Brain microvascular endothelial cell (primary cell): Measurements from ENCODE around the gene RGS19.

ENCODE experiments used
- DNase-seq: peaks from one replicate; pipeline ENCODE4 v3.0.0-alpha.2; 2020
- H3K27ac ChIP-seq: fragments of 250-450 bp; sonication (Bioruptor Pico); 2 replicates; pipeline ENCODE4 v1.5.1; 2020; ENCODE audit warnings: mild to moderate bottlenecking, moderate library complexity
- H3K27me3 ChIP-seq: fragments of 250-450 bp; sonication (Bioruptor Pico); replicated peaks from 2 replicates; pipeline ENCODE4 v1.5.1; 2020; ENCODE audit warnings: mild to moderate bottlenecking
- H3K36me3 ChIP-seq: fragments of 250-450 bp; sonication (Bioruptor Pico); replicated peaks from 2 replicates; pipeline ENCODE4 v1.5.1; 2020; ENCODE audit warnings: mild to moderate bottlenecking
- H3K4me3 ChIP-seq: 2 replicates; pipeline ENCODE4 v1.5.1; 2011; ENCODE audit warnings: low read depth, mild to moderate bottlenecking, control low read depth, low read length, moderate library complexity
- in situ Hi-C: cut with HindIII; loops from 2 replicates; pipeline ENCODE4 v1.10.0; 2017; ENCODE audit warnings: low sequenced_read_pairs, low pct_ligation_motif_present
- TF ChIP-seq, protein P1 (sequence below): IDR thresholded peaks from 2 replicates; pipeline ENCODE4 v1.5.1; 2011; ENCODE audit warnings: low read depth, mild to moderate bottlenecking, moderate library complexity, low read length, control low read depth, inconsistent platforms; ENCODE audit errors: missing control alignments

RGS19 gene

DNA sequence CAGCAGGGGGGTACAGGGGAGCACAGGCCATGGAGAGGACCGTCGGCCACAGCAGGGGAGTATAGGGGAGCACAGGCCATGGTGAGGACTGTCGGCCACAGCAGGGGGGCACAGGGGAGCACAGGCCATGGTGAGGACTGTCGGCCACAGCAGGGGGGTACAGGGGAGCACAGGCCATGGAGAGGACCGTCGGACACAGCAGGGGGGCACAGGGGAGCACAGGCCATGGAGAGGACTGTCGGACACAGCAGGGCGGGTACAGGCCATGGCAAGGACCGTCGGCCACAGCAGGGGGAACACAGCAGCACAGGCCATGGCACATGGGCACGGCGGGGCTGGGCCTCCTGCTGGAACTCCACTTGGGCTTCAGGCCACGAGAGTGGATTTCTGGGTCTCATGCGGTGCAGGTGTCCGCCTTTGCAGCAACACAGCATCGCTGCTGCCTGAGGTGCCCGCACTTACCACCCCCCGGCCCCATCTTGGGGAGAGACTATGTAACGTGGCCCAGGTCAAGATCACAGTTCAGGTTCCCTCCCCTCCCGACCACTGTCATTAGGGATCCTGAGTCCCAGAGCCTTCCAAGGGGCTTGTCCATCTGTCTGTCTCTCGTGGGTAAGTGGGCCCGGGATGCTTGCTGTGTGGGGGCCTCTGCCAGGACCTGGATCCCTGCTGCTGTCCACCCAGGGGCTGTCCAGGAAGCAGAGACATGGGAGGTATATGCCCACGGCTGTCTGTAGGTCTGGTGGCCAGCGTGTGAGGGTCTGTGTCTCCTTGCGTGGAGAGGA lies 25.5 kb upstream of the RGS19 start:
- H3K27me3 ChIP-seq: peaks cover 34% of the 10 kb centered on the region

GRCh38 chr20:64103871-64104666 lies 24.8 kb upstream of the RGS19 start:
- in situ Hi-C loops: no loop called here
- H3K27me3 ChIP-seq: peaks cover 34% of the 10 kb centered on the region
- no peak overlapping the region for H3K4me3 ChIP-seq
- no peak overlapping the region for H3K27ac ChIP-seq
- TF ChIP-seq, protein P1, sequence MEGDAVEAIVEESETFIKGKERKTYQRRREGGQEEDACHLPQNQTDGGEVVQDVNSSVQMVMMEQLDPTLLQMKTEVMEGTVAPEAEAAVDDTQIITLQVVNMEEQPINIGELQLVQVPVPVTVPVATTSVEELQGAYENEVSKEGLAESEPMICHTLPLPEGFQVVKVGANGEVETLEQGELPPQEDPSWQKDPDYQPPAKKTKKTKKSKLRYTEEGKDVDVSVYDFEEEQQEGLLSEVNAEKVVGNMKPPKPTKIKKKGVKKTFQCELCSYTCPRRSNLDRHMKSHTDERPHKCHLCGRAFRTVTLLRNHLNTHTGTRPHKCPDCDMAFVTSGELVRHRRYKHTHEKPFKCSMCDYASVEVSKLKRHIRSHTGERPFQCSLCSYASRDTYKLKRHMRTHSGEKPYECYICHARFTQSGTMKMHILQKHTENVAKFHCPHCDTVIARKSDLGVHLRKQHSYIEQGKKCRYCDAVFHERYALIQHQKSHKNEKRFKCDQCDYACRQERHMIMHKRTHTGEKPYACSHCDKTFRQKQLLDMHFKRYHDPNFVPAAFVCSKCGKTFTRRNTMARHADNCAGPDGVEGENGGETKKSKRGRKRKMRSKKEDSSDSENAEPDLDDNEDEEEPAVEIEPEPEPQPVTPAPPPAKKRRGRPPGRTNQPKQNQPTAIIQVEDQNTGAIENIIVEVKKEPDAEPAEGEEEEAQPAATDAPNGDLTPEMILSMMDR: no peak
- no peak for DNase-seq
- no peaks in the 10 kb centered on the region for H3K36me3 ChIP-seq

More for the DNA sequence above, 25.5 kb upstream of the RGS19 start:
- no peak overlapping the region for H3K27ac ChIP-seq
- no peaks in the 10 kb centered on the region for H3K36me3 ChIP-seq
- TF ChIP-seq, protein P1: no peak
- no peak for DNase-seq
- in situ Hi-C loops: no loop called here
- H3K4me3 ChIP-seq: no peak overlapping the region

- DNase-seq: no peak
- TF ChIP-seq, protein P1: no peak
- in situ Hi-C loops: no loop called here
- Histone ChIP-seq H3K27ac (no peak overlapping the region), H3K27me3 (peaks cover 33% of the 10 kb centered on the region), H3K36me3 (no peaks in the 10 kb centered on the region), H3K4me3 (no peak overlapping the region)
Measured at GRCh38 chr20:64102647-64103354, 23.5 kb upstream of the RGS19 start.

DNA sequence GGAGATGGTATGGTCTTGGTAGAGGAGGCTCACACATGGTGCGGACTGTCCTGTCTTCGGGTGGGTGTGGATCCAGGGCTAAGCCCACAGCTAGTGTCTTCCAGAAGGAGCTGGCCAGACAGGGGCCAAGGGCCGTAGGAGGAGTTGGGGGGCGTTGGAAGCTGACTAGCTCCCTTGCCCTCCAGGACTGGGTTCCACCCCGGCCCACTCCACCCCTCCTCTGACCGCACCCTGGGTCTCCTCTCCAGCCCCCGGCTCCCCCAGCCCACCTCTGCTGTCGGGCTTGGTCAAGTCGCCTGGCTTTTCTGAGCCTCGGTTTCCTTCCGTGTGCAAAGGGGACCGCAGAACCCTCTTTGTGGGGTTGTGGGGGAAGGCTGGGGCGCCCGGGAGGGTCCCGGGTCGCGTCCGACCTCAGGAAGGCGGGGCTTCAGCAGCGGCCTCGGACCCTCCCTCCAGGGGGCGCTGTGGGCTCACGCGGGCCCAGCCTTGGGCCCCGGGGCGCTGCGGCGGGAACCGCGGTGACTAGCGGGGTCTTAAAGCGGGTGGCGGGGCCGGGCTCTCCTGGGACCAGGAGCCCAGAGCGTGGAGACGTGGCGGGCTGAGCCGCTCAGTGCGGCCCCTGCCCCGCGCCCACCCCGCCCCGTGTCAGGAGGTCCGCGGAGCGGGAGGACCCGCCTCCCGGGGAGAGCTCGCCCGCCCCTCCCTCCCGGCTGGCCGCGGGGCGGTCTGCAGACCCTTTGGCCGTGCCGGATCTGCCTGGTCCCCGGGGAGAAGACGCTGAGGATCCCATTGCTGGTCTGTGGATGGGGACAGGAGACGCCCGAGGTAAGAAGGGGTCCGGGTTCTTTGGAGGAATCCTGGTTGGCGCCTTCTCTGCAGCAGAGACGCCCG lies 22.7 kb upstream of the RGS19 start:
- H3K27ac ChIP-seq: no peak overlapping the region
- in situ Hi-C loops: no loop called here
- peaks cover 31% of the 10 kb centered on the region for H3K27me3 ChIP-seq
- no peaks in the 10 kb centered on the region for H3K36me3 ChIP-seq
- TF ChIP-seq, protein P1: peak; percentile 58
- DNase-seq: no peak
- H3K4me3 ChIP-seq: no peak overlapping the region
